ENCODE data around the gene UTP14A. TPM values are rescaled to one million over a fixed set of nuclear protein-coding genes. Genes with fewer than 3 reads are reported as not detected.

Gene UTP14A
- total RNA-seq, 1 experiment from 2014 or later = 20.2 TPM

DNA sequence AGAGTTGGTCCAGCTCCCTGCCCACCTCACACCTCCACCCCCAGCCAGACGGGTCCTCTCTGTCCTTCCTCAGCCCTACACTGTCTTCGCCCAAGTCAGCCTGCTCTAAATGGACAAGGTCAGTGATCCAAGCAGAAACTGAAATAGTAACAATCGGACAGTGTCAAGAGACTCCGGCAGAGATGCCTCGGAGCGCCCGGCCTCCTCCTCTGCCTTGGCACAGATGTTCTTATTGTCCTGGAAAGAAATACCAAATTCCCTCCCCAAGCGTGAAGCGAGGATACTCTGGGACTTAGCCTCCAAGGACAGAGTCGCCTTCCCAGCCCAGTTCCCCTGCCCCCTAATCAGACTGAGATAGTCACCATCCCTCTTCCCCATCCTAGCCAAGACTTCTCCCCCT lies 28.5 kb downstream of the UTP14A start:
- H3K4me3 ChIP-seq (ENCODE audit: low read length) = no peak overlapping the region
- ATAC-seq (no peak), DNase-seq (no peak)
- H3K9me2 ChIP-seq (replicated peaks; ENCODE audit: low read length) = no peaks in the 10 kb centered on the region
- intact Hi-C loops (cut with micrococcal nuclease) = no loop called here
- H3K36me3 ChIP-seq (ENCODE audit: low read depth, low read length) = no peaks in the 10 kb centered on the region
- no peak overlapping the region for H2AFZ ChIP-seq (ENCODE audit: low read length)
- ChIA-PET CTCF (interaction anchor here (0.6 kb wide), 1 partner anchor 145 kb away, joined by 3 read pairs; no protein-coding TSS in a partner anchor), POLR2A (ENCODE audit: unreplicated experiment) (no interaction called here)
- no peaks in the 10 kb centered on the region for H3K79me2 ChIP-seq (ENCODE audit: low read length)
- no peaks in the 10 kb centered on the region for H3K9me3 ChIP-seq (ENCODE audit: low read length)
- no peaks in the 10 kb centered on the region for H3F3A ChIP-seq (ENCODE audit: low read length, unreplicated experiment)
- H3K27ac ChIP-seq (ENCODE audit: low read length) = no peak overlapping the region
- no peak overlapping the region for H3K9ac ChIP-seq (ENCODE audit: low read length)
- no peaks in the 10 kb centered on the region for H3K4me1 ChIP-seq (ENCODE audit: insufficient read depth, low read length)
- TF ChIP-seq, protein P1, sequence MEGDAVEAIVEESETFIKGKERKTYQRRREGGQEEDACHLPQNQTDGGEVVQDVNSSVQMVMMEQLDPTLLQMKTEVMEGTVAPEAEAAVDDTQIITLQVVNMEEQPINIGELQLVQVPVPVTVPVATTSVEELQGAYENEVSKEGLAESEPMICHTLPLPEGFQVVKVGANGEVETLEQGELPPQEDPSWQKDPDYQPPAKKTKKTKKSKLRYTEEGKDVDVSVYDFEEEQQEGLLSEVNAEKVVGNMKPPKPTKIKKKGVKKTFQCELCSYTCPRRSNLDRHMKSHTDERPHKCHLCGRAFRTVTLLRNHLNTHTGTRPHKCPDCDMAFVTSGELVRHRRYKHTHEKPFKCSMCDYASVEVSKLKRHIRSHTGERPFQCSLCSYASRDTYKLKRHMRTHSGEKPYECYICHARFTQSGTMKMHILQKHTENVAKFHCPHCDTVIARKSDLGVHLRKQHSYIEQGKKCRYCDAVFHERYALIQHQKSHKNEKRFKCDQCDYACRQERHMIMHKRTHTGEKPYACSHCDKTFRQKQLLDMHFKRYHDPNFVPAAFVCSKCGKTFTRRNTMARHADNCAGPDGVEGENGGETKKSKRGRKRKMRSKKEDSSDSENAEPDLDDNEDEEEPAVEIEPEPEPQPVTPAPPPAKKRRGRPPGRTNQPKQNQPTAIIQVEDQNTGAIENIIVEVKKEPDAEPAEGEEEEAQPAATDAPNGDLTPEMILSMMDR (conservative IDR thresholded peaks at IDR 0.05; ENCODE audit: low read depth, low read length) = no peak
- no peak for TF ChIP-seq EZH2 (IDR thresholded peaks at IDR 0.05; ENCODE audit: low read length, unreplicated experiment)
- TF ChIP-seq EZH2phosphoT487 (IDR thresholded peaks at IDR 0.05; ENCODE audit: borderline replicate concordance, low read length) = no peak
- no TSS peak for BruUV-seq (replicated peaks)
- no peaks in the 10 kb centered on the region for H3K27me3 ChIP-seq (ENCODE audit: low read length)
- no peaks in the 10 kb centered on the region for H4K20me1 ChIP-seq (ENCODE audit: low read length)
- no peak overlapping the region for H3K4me2 ChIP-seq (ENCODE audit: low read length)

DNA sequence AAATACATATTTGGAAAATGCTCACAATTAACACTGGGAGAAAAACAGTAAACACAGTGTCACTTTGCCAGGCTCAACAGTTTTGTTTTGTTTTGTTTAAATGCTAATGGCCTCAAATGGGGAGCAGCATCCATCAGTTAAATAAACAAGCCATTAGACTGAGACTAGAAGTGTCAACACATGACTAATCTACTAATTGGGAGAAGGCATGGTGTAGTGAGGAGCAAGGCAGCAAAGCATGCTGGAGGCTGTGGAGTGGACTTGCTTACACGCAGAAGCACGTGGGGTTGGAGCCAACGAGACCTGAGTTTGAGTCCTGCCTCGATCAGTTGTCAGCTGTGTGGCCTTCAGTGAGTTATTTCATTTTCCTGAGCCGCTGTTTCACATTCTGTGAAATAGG lies 29.0 kb downstream of the UTP14A start:
- H3K4me3 ChIP-seq (ENCODE audit: low read length) = no peak overlapping the region
- no peaks in the 10 kb centered on the region for H3K27me3 ChIP-seq (ENCODE audit: low read length)
- CTCF ChIA-PET = no interaction called here
- no peak overlapping the region for H3K4me2 ChIP-seq (ENCODE audit: low read length)
- POLR2A ChIA-PET (ENCODE audit: unreplicated experiment) = no interaction called here
- H4K20me1 ChIP-seq (ENCODE audit: low read length) = no peaks in the 10 kb centered on the region
- TF ChIP-seq, protein P1 (conservative IDR thresholded peaks at IDR 0.05; ENCODE audit: low read depth, low read length) = no peak
- no peak for TF ChIP-seq EZH2phosphoT487 (IDR thresholded peaks at IDR 0.05; ENCODE audit: borderline replicate concordance, low read length)
- TF ChIP-seq EZH2 (IDR thresholded peaks at IDR 0.05; ENCODE audit: low read length, unreplicated experiment) = no peak
- no peaks in the 10 kb centered on the region for H3K79me2 ChIP-seq (ENCODE audit: low read length)
- no peak overlapping the region for H3K27ac ChIP-seq (ENCODE audit: low read length)
- DNase-seq (no peak), ATAC-seq (no peak)
- no peaks in the 10 kb centered on the region for H3F3A ChIP-seq (ENCODE audit: low read length, unreplicated experiment)
- no peaks in the 10 kb centered on the region for H3K9me3 ChIP-seq (ENCODE audit: low read length)
- no peaks in the 10 kb centered on the region for H3K36me3 ChIP-seq (ENCODE audit: low read depth, low read length)
- H2AFZ ChIP-seq (ENCODE audit: low read length) = no peak overlapping the region
- no peaks in the 10 kb centered on the region for H3K9me2 ChIP-seq (replicated peaks; ENCODE audit: low read length)
- H3K9ac ChIP-seq (ENCODE audit: low read length) = no peak overlapping the region
- no TSS peak for BruUV-seq (replicated peaks)
- intact Hi-C loops (cut with micrococcal nuclease) = no loop called here
- no peaks in the 10 kb centered on the region for H3K4me1 ChIP-seq (ENCODE audit: insufficient read depth, low read length)

DNA sequence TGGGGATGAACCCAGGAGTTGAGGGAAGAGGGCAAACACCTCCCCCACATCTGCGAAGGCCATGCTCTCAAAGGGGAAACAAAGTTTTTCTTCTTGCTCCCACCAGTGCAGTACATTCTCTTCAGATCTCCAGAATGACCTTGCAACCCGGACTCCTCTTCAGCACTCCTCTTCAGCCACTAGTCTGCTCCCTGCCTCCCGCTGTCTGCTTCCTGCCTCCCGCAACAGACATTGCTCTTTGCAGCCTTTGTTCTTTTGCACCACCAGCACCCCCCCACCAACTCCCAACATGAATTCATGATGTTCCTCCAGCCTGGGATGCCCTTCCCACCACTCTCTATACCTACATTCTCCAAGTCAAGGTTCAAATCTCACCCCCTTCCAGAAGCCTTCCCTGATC lies 32.1 kb downstream of the UTP14A start:
- H3K4me2 ChIP-seq (ENCODE audit: low read length) = no peak overlapping the region
- no peaks in the 10 kb centered on the region for H3K9me3 ChIP-seq (ENCODE audit: low read length)
- H3K36me3 ChIP-seq (ENCODE audit: low read depth, low read length) = no peaks in the 10 kb centered on the region
- intact Hi-C loops (cut with micrococcal nuclease) = no loop called here
- H3K79me2 ChIP-seq (ENCODE audit: low read length) = no peaks in the 10 kb centered on the region
- no peaks in the 10 kb centered on the region for H3K9me2 ChIP-seq (replicated peaks; ENCODE audit: low read length)
- no peaks in the 10 kb centered on the region for H3F3A ChIP-seq (ENCODE audit: low read length, unreplicated experiment)
- no peak overlapping the region for H3K4me3 ChIP-seq (ENCODE audit: low read length)
- CTCF ChIA-PET = no interaction called here
- H3K27me3 ChIP-seq (ENCODE audit: low read length) = no peaks in the 10 kb centered on the region
- H4K20me1 ChIP-seq (ENCODE audit: low read length) = no peaks in the 10 kb centered on the region
- H3K9ac ChIP-seq (ENCODE audit: low read length) = no peak overlapping the region
- POLR2A ChIA-PET (ENCODE audit: unreplicated experiment) = no interaction called here
- ATAC-seq = no peak
- no peaks in the 10 kb centered on the region for H3K4me1 ChIP-seq (ENCODE audit: insufficient read depth, low read length)
- no TSS peak for BruUV-seq (replicated peaks)
- TF ChIP-seq, protein P1 (conservative IDR thresholded peaks at IDR 0.05; ENCODE audit: low read depth, low read length) = no peak
- TF ChIP-seq EZH2phosphoT487 (IDR thresholded peaks at IDR 0.05; ENCODE audit: borderline replicate concordance, low read length) (no peak), EZH2 (IDR thresholded peaks at IDR 0.05; ENCODE audit: low read length, unreplicated experiment) (no peak)
- DNase-seq = no peak
- no peak overlapping the region for H3K27ac ChIP-seq (ENCODE audit: low read length)
- no peak overlapping the region for H2AFZ ChIP-seq (ENCODE audit: low read length)
